ENCODE results near the gene SLC35F6.

DNA sequence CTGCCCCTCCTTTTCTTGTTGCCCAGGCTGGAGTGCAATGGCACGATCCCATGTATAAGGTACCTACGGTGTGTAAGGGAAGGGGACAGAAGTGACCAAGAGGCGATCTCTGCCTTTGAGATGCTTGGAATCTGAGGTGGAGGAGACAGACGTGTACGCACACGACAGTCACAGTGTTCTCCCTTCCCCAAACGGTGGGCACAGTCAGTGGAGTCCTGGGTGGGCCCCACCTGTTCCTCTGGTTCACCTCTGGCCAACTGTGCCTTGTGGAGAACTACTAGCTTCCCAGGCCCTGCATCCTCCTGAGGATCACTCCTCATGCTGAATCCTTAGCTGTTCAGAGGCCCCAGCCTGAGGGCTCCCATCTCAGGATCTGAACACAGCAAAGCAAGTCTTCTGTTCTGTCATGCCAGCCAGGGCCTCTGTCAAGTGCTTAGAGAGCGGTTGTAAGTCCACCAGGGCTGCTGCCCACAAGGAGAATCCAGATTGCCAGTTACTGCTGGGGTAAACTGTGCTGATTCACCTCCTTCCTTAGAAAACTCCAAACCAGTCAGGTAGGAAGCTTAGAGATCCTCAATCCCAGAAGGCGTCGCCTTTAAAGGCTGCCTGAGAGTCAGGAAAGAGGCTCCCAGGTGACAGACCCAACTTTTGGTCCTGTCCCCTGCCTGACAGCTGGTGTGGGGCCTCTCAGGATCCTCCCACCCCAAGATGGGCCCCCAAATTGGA, 1.6 kb downstream of the SLC35F6 start:
- no peak for TF ChIP-seq POLR2A (IDR thresholded peaks at IDR 0.05)
- TF ChIP-seq, protein P1, sequence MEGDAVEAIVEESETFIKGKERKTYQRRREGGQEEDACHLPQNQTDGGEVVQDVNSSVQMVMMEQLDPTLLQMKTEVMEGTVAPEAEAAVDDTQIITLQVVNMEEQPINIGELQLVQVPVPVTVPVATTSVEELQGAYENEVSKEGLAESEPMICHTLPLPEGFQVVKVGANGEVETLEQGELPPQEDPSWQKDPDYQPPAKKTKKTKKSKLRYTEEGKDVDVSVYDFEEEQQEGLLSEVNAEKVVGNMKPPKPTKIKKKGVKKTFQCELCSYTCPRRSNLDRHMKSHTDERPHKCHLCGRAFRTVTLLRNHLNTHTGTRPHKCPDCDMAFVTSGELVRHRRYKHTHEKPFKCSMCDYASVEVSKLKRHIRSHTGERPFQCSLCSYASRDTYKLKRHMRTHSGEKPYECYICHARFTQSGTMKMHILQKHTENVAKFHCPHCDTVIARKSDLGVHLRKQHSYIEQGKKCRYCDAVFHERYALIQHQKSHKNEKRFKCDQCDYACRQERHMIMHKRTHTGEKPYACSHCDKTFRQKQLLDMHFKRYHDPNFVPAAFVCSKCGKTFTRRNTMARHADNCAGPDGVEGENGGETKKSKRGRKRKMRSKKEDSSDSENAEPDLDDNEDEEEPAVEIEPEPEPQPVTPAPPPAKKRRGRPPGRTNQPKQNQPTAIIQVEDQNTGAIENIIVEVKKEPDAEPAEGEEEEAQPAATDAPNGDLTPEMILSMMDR (IDR thresholded peaks at IDR 0.05): no peak
- no peak for TF ChIP-seq POLR2AphosphoS5 (IDR thresholded peaks at IDR 0.05)
- no peak for TF ChIP-seq EP300 (IDR thresholded peaks at IDR 0.05)
